Peyer's patch (tissue), 4 donors: Measurements from ENCODE around the gene CUL3. TPM values are rescaled to one million over a fixed set of nuclear protein-coding genes. Genes with fewer than 3 reads are reported as not detected.
"Not testable (repeated sequence)": the region's sequence is repeated elsewhere in the genome, so short reads cannot be mapped to it uniquely, and the experiment has no call there.

Experiments used
- DNase-seq, 3 donors: peaks; one replicate each; pipeline ENCODE4 v3.0.0-alpha.2; 2017 to 2019
- H3K27ac ChIP-seq, 4 donors: fragments of 200-600 bp; sonication (generic); one replicate each; pipeline ENCODE4 v1.5.1; 2016 to 2019
- H3K27me3 ChIP-seq, 2 donors: fragments of 200-600 bp; sonication (generic); one replicate each; pipeline ENCODE4 v1.5.1; 2019
- H3K36me3 ChIP-seq, 3 donors: fragments of 200-600 bp; sonication (generic); one replicate each; pipeline ENCODE4 v1.5.1; 2016 to 2019
- H3K4me1 ChIP-seq, 4 donors: fragments of 200-600 bp; sonication (generic); one replicate each; pipeline ENCODE4 v1.5.1; 2016 to 2019
- H3K4me3 ChIP-seq, 4 donors: fragments of 200-600 bp; sonication (generic); 1 replicate in 3 of 4; 2 replicates in 1 of 4; pipeline ENCODE4 v1.5.1; 2016 to 2019; ENCODE audit warnings: mild to moderate bottlenecking in 1 of 4
- H3K9me3 ChIP-seq, 4 donors: fragments of 200-600 bp; sonication (generic); one replicate each; pipeline ENCODE4 v1.5.1; 2016 to 2019; ENCODE audit warnings: mild to moderate bottlenecking in 1 of 4
- CTCF ChIP-seq, 6 experiments: fragments of 450-650 bp in 4 of 6; fragments of 200-600 bp in 2 of 6; sonication (generic) in 1 of 6; IDR thresholded peaks; one replicate each; pipeline ENCODE4 v1.5.1; 2017 to 2019; ENCODE audit warnings: antibody characterized with exemption in 6 of 6, mild to moderate bottlenecking in 3 of 6, moderate library complexity in 1 of 6
- POLR2A ChIP-seq, 2 donors: fragments of 450-650 bp; IDR thresholded peaks; one replicate each; pipeline ENCODE4 v1.5.1; 2017; ENCODE audit warnings: antibody characterized with exemption in 2 of 2, mild to moderate bottlenecking in 2 of 2, moderate library complexity in 2 of 2
- total RNA-seq, 4 donors: library from RNA; depleted of rRNA; stranded (reverse); fragments of >200 nt; gene quantifications; one replicate each; pipeline ENCODE4 v1.1.0, GENCODE V29; 2016

Gene CUL3
- total RNA-seq, 4 donors from 2014 or later, result 40.5 to 96.6 (median 77.1) TPM

DNA sequence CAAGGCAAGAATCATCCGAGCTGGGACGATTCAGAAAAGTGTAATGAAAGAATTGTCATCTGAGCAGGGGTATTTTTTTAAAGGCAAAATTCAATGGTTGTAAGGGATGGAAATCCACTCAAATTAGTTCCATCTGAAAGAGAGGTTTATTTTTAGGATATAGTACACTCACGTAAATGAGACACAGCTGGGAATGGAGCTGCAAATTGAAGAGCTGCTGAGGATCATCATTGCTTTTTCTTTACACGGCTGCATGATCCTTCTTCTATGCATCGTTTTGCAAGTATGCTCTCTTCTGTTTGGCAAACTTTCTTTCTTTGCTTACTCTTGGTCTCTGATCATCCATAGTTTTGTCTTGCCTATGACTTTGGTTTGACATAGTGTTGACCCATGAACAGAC, 27.4 kb upstream of the CUL3 start:
- no peak overlapping the region for H3K4me3 ChIP-seq
- no peaks in the 10 kb centered on the region for H3K36me3 ChIP-seq
- TF ChIP-seq CTCF (IDR thresholded peaks at IDR 0.05) (no peak), POLR2A (IDR thresholded peaks at IDR 0.05) (no peak)
- no peak for DNase-seq
- H3K4me1 ChIP-seq, result no peaks in the 10 kb centered on the region
- no peaks in the 10 kb centered on the region for H3K9me3 ChIP-seq
- no peak overlapping the region for H3K27ac ChIP-seq
- no peaks in the 10 kb centered on the region for H3K27me3 ChIP-seq

- H3K4me3 ChIP-seq, result no peak overlapping the region
- TF ChIP-seq CTCF (IDR thresholded peaks at IDR 0.05), result peak in 4 of 6 experiments; percentile 18 to 27 (median 22)
- TF ChIP-seq POLR2A (IDR thresholded peaks at IDR 0.05), result no peak
- no peaks in the 10 kb centered on the region for H3K27me3 ChIP-seq
- no peaks in the 10 kb centered on the region for H3K9me3 ChIP-seq
- H3K27ac ChIP-seq, result no peak overlapping the region
- no peaks in the 10 kb centered on the region for H3K4me1 ChIP-seq
- H3K36me3 ChIP-seq, result no peaks in the 10 kb centered on the region
- no peak for DNase-seq
Observed at GRCh38 chr2:224611938-224612337, 26.8 kb upstream of the CUL3 start.

GRCh38 chr2:224608104-224608503, 22.9 kb upstream of the CUL3 start:
- Histone ChIP-seq H3K27ac (no peak overlapping the region), H3K27me3 (no peaks in the 10 kb centered on the region), H3K36me3 (no peaks in the 10 kb centered on the region), H3K9me3 (no peaks in the 10 kb centered on the region), H3K4me3 (no peak overlapping the region), H3K4me1 (no peaks in the 10 kb centered on the region)
- no peak for TF ChIP-seq CTCF (IDR thresholded peaks at IDR 0.05)
- TF ChIP-seq POLR2A (IDR thresholded peaks at IDR 0.05), result no peak
- DNase-seq, result no peak

DNA sequence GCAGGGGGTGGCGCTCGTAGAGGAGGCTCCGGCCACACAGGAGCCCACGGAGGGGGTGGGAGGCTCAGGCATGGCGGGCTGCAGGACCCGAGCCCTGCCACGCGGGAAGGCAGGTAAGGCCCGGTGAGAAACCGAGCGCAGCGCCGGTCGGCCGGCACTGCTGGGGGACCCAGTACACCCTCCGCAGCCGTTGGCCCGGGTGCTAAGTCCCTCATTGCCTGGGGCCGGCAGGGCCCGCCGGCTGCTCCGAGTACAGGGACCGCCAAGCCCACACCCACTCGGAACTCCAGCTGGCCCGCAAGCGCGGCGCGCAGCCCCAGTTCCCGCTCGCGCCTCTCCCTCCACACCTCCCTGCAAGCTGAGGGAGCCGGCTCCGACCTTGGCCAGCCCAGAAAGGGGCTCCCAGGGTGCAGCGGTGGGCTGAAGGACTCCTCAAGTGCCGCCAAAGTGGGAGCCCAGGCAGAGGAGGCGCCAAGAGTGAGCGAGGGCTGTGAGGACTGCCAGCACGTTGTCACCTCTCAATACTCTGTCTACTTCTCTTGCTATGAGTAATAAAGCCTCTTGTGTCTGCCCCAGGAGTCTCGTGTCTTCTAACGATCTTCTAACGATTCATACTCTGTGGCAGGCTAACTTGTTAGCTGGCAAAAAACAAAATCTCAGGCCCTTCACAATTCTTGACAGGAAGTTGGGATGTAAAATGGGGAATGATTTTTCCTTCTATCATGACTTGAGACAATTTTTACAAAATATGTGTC, 18.8 kb upstream of the CUL3 start:
- not testable (repeated sequence) for H3K27ac ChIP-seq, H3K27me3 ChIP-seq, H3K4me1 ChIP-seq, H3K9me3 ChIP-seq, H3K36me3 ChIP-seq, DNase-seq, H3K4me3 ChIP-seq

DNA sequence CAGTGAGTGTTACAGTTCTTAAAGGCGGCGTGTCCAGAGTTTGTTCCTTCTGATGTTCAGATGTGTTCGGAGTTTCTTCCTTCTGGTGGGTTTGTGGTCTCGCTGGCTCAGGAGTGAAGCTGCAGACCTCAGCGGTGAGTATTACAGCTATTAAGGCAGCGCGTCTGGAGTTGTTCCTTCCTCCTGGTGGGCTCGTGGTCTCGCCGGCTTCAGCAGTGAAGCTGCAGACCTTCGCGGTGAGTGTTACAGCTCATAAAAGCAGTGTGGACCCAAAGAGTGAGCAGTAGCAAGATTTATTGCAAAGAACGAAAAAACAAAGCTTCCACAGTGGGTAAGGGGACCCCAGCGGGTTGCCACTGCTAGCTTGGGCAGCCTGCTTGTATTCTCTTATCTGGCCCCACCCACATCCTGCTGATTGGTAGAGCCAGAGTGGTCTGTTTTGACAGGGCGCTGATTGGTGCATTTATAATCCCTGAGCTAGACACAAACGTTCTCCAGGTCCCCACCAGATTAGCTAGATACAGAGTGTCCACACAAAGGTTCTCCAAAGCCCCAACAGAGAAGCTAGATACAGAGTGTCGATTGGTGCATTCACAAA, 17.7 kb upstream of the CUL3 start:
- H3K27ac ChIP-seq, H3K27me3 ChIP-seq, H3K9me3 ChIP-seq, H3K36me3 ChIP-seq, H3K4me1 ChIP-seq, DNase-seq: not testable (repeated sequence)
- H3K4me3 ChIP-seq, result peak overlapping the region in 1 of 4 donors; percentile 16

DNA sequence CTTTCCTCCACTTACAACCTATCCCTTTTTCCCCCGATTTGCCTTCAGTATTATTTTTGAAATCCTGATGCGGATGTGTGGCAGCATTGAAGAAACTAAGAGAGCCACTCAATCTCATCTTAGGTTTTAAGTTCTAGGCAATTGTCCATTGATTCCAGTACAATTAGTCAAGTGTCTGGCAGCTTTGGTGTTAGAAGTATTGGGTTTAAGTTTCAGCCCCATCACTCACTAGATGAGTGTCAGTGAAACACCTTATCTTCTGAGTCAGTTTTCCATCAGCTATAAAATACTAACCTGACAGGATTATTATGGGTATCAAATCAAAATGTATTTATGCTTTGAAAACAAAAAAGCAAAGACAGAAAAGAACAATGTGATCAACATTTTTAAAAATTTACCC, 16.8 kb upstream of the CUL3 start:
- no peaks in the 10 kb centered on the region for H3K4me1 ChIP-seq
- H3K27me3 ChIP-seq, result no peaks in the 10 kb centered on the region
- H3K36me3 ChIP-seq, result no peaks in the 10 kb centered on the region
- H3K9me3 ChIP-seq, result no peaks in the 10 kb centered on the region
- no peak overlapping the region for H3K27ac ChIP-seq
- no peak overlapping the region for H3K4me3 ChIP-seq
- TF ChIP-seq CTCF (IDR thresholded peaks at IDR 0.05) (no peak), POLR2A (IDR thresholded peaks at IDR 0.05) (no peak)
- DNase-seq, result no peak
